Activated CD4-positive, alpha-beta T cell treated with anti-CD3 and anti-CD28 coated beads for 48 hours (primary cell): ENCODE measurements around the gene MAN1A1.

ENCODE experiments used
- DNase-seq: peaks from one replicate; pipeline ENCODE4 v3.0.0-alpha.2; 2020

The MAN1A1 gene

DNA sequence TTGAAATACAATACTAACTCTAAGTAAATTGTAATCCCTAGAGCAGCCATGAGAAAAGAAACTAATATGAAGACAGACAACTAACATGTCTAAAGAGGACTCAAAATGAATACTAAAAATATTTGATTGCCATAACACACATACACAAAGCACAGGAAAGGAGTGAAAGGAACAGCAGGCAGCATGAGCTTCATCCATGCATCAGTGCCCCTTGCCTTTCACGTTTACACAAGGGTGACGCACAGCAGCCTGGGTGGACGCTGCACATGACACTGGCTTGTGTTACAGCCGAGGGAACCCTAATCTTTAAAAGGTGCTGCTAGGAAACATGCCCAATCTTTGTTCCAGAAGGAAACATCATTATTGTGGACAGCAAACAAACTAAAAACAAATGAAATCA, 123.5 kb downstream of the MAN1A1 start:
- DNase-seq, result no peak

DNA sequence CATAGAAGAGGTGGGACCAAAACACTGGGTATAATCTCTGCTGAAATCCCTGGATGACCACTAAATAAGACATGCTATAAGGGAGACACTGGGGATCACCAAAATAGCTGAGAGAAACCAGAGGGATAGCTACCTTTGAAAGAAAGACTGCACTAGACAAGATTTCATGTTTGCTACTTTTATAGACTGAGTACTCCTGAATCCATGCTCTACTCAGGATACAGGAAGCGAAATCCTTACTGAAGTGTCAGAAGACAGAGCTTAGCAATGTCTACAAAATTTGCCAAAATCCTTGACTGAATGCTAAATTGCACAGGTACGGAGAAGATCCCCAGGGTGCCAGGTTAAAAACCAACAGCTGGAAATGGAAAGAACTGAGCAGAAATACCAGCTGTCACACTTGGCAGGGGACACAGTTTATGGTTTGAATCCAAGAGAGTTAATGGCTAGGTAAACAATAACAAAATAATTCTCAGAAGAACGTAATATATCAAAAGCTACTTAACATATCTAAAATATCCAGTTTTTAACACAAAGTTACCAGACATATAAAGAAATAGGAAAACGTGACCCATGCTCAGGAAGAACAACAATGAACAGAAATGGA, 125.4 kb downstream of the MAN1A1 start:
- DNase-seq, result no peak

DNA sequence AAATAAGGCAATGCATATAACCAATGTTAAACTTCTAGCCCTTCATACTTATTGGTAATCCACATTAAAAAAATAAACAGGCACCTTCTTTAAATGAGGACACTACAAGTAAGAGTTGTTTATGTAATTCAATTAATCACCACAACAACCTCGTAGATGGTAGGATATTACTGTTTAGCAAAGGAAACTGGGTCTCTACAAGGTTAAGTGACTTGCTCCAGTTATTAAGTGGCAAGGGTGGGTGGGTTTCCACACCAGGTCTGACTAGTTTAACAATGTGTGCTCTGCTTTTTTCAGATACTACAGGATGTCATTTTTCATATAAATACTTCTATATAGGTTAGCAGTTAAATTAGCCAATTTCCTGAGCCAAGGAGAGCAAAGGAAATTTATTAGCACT, 129.1 kb downstream of the MAN1A1 start:
- no peak for DNase-seq

DNA sequence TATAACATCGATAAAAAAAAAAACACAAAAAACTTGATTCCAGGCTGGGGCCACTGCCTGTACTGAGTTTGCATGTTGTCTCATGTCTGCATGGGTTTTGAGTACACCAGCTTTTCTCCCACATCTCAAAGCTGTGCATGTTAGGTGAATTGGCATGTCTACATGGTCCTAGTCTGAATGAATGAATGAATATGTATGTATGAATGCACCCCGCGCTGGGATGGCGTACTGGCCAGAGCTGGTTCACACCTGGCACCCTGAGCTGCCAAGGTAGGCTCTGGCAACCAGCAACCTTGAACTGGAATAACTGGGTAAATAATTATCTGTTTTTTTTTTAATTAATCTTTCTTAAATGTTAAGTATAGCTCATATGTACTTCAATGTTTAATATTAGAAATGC, 131.0 kb downstream of the MAN1A1 start:
- DNase-seq, result no peak

DNA sequence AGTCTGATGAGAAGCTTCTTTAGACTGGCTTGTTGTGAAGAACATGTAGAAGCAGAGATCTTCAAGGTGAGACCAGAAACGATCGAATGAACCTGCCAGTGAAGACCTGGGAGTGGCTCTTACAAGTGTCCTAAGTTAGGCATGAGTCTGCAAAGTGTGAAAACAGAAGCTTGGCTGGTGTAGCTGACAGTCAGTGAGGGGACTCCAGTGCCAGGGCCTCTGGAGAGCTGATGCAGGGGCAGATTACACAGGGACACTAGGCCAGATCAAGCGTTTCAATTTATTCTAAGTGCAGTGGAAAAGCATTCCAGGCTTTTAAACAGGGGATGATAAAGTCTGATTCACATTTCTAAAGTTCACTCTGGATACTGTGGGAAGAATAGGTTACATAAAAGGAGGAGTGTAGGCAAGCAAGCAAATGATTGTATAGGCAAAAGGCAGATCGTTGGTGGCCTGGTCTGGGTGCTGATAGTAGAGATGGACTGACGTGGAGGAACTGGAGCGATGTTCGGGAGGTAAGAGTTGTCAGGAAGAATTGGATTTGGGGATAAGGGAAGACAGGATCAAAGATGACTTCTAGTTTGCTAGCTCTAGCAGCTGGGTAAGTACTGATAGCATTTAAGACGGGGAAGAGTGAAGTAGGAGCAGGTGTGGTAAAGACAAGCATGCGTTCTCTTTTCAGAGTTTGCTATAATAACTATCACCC, 133.5 kb downstream of the MAN1A1 start:
- no peak for DNase-seq

DNA sequence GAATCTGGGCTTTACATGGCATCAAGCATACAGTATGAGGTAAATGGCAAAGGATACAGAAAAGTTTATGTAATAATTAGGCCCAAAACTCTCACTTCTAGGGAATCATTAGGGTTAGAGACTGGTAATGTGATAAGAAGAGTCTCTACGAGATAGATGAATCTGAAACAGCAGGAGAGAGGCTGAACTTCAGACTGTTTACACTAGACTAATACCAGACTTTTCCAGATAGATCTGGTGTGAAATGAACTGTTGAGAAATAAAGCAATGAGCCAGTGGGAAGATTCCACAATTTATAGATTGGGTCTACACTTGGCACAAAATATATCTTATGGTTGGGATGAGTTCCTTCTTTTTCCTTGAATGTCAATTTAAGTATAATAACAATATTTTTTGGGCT, 134.3 kb downstream of the MAN1A1 start:
- DNase-seq, result no peak

DNA sequence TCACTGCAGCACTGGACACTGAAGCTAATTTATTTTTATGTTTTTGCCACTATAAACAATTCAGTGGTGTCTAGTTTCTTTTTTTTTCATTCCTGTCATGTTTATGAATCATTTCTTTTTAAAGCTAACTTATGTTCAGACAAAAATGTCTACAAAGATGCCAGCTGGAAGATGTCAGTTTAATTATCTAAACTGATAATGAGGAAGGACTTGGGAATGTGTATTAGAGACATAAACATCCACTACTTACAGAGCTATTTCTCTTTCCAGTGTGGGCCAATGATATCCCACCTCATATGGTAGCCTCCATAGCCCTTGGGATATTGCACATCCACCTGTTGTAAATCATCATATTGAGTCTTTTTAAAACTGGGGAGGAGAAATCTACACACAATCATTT, 139.0 kb downstream of the MAN1A1 start:
- DNase-seq, result no peak

DNA sequence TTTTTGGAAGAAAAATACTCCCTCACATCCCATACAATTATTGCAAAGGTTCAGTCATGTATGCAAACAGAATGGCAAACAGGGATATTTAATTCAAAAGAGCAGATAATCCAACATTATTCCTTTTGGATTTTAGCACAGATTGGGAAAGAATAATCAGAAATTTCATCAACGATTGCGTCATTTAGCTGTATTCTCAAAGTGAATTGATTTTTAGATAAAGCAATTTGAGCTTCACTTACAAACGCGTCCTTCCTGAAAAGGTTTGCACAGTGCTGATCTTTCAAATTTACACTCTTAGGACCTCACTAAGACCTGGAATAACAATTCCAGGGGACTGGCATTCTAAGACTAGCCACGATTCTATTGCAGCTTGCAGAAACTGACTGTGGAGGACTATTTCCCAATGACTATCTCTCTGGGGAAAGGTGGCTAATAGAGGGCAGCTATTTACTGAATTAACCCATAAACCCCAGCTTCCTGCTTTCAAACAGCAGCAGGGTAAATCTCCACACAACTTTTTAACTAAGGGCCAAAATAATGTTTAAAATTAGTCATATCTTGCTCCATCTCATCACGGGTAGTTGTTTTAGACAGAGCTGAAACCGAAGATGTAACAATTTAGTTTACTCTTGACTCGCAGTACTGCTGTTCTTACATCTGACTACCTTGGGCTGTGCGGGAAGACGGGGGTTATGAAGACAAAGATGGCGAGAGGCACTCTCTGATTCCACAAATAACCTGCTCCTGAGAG, 139.9 kb downstream of the MAN1A1 start:
- DNase-seq, result no peak

DNA sequence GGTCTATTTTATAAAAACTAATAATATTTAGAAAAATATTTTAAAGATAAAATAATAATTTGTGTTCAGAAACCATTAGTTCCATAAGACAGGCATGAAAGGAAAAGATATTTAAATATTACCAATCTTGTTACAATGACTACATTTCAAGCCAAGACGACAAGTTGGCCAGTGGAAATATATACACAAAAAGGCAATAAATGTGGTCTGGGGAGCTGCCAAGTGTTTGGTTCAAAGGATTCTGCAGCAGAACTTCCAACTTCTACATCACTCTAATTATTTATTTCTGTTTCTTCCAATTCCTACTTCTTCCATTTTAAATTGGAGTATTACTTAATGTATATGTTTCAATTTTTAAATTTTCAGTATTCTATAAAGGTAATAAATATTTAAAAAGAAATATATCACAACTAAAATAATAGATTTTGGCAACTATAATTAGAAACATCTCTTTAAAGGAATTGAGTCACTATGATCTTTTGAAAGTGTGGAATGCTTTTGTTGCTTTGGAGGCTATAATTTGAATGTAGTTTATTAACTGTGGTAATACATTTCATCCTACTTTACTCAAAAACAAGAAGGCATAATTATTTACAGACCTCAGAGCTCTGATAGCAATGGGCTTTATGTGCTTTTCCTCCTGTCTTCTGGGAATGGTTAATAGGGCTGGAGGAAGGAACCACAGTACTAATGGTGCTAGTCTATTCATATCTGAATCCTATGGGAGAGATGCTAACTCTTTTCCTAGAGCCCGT, 141.4 kb downstream of the MAN1A1 start:
- DNase-seq, result no peak

DNA sequence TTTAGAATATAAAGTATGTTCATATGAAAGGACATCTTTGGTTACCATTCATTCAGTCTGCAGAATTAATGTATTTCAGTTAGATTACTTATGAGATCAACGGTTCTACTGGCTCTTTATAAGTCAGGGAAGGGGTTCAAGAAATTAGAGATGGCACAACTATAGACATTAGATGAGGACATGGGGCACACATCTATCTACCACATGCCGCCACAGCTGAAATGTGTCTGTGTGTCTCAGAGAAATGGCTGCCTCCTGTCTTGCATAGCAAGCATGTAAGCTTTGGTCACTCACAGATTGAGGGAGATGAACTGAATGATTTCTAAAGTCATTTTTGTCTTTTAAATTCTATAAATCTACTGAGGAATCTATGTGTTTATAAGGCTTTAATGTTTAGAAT, 142.2 kb downstream of the MAN1A1 start:
- DNase-seq, result no peak

DNA sequence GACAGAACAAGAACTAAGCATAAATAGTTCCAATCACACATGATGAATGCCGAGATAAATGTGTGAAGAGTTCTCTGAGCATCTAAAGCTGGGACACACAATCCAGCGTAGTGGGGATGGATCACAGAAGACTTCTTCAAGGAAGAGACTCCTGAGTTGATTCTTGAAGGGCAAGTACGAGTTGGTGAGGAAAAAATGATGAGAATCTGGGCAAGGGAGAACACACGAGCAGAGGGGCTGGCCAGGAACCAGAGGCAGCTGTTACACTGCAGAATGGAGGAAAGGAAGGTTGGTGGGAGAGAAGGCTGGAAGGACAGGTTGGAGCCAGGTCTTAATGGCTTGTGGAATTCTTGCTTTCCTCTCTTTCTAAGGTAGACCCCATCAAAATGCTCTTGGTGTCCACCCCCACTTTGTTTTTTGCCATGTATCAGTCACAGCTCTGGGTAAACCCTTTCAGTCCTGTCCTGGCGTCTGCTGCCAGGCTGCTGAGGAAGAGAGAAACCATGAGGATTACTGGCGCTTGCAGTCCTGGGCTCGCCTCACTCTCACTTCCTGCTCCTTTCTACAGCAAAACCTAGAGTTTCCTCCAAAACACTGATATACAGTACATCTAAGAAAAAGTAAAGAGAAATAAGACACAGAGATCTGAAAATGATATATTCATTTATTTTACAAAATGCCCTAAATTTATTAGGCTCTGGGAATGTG, 143.5 kb downstream of the MAN1A1 start:
- no peak for DNase-seq

DNA sequence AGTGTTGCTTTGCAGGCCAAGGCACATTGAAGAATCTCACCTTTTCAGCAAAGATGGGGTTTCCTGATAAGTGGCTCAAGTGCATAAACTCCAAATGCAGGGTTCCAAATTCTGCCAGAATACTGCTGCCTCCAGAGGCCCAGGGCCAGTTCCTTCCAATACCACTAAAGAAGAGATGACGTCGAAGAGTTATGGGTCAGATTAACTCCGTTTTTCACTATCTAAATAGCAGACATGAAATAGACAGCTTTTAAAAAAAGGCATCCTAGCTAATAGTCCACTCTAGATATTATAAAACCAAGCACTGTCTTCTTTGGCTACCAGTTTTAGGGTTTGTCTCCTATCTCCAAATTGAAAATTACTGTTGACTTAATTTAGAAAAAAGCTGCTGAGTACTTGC, 144.8 kb downstream of the MAN1A1 start:
- DNase-seq, result no peak

DNA sequence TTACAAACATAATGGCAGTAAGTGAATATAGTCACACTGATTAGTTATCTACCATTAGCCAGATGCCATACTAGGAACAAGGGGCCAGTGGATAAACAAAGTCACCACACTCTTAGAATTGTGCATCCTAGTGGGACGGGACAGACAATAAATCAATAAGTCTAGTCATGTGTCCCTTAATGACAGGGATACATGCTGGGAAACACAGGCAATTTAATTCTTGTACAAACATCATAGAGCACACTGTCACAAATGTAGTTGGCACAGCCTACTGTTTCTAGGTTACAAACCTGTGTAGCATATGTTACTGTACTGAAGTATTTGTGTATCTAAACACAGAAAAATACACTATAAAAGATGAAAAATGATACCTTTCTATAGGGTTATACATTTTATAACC, 148.1 kb downstream of the MAN1A1 start:
- DNase-seq, result no peak

DNA sequence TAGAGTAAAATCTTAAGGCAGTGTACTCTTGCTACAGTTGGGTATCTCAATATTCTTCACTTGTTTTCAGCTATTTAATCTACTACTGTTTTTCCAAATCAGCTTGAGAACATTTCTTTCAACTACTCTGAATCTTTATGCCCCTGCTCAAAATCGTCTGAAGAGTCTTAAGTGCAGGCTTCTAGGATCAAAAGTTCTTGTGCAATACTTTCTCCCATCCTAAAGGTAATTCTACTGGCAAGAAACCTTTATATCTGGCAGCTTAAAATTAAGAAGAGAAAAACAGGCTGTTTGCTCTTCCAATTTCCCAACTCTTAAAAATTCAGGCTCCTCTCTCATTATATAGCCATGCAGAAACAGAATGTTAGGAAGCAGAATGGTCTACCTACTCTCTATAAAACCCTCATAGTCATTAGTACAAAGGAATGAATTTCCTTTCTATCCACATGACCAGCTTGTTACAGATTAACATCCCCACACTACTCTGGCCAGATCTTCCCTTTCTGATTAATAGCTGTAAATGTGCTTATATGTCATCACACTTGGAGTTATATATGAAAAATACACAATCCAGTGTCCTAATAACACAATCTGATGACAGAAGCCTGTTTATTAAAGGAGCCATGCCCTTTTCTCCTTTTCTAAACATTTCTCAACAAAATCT, 148.9 kb downstream of the MAN1A1 start:
- DNase-seq, result no peak

DNA sequence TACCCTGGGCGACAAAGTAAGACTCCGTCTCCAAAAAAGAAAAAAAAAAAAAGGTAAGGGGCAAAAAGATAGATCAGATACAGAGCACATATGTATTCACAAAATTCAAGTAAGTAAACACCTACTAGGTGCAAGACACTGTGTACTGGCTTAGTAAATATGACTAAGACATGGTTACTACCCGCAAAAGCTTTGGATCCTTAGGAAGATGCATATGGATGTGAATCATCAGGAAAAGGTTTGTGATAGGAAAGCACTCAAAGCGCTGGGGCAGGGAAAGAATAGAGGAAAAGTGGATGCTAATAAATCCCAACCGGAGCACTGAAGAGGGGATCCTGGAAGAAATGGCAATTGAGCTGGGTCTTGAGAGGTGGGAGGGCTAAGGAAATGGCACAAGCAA, 152.3 kb downstream of the MAN1A1 start:
- no peak for DNase-seq

DNA sequence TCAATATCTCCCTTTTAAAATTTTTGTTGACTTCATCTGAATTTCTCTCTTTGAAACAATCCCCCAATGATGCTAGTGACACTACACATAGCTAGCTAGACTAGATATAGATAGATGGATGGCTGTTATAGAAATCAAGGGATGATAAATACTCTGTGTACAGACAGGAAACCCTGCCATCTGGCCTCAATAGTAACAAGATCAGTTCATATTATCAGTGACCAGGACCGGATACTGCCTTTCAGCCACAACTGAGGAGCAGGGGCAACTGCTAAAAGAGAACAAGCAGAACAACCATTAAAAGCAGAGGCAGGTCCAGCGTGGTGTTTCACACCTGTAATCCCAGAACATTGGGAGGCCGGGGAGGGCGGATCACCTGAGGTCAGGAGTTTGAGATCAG, 152.8 kb downstream of the MAN1A1 start:
- DNase-seq, result no peak

DNA sequence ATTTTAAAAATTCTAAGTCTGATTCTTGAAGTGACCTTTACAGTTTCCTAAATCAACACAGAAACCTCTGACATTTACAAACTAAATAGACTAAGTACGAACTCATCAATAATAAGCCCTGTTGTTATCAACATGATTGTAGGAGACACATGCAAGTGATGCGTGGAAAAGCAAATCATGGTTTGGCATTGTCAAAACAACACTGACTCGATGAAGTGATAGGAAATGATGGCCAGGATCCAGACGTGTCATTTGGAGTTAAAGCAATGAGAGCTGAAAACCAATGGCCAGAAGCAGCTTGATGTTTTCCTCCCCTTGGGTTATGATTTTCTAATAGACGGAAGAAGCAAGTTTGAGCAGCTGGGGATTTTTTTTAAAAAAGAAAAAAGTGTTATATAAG, 153.7 kb downstream of the MAN1A1 start:
- no peak for DNase-seq

DNA sequence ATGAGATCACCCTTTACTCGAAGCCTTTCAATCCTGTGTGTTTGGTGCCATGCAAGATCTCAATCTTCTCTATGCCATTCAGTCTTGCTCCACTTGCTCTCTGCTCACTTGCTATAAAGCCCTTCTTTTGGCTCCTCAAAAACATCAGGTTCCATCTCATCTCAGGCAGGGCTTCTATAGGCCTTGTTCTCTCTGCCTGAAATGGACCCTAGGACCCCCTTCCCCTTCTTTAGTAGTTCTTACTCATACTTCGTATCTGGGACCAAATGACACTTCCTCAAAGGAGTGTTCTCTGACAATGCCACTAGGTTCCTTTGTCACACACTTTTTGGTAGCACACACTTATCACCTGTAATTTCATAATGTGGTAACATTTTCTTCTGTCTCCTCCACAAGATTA, 154.4 kb downstream of the MAN1A1 start:
- DNase-seq, result no peak

DNA sequence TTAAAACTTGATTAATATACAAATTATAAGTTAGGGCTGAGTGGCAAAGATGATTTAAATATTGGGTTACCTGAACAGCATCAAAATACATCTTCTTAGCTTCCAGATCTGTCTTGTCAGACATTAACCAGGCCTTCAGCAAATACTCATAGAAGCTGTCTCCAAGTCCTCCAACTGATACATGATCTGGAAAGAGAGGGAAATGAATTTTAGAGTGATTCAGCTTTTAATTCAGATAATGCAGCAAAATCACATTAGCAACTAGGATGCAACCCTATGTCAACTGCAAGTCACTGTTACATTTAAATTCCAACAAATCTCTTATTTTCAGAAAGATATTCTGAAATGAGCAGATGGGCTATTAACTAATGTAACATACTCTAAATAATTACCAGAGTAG, 155.9 kb downstream of the MAN1A1 start:
- DNase-seq, result no peak

DNA sequence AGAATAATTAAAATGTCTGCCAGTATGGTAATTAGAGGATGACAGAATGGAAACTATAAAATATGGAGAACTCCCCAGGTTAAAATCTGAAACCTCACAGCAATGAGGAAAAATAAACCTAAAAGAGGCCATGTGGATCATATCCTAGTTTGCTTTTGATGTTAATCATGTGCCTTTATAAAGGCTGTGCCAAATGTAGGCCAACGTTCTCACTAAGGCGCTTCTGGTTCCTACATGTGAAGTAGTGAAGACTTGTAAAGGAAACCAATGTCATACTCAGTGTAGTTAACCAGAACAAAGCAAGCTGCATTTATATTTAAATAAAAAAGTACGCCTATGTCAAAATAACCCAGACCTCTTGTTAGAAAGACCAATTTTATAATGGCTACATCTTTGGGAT, 157.4 kb downstream of the MAN1A1 start:
- DNase-seq, result no peak

DNA sequence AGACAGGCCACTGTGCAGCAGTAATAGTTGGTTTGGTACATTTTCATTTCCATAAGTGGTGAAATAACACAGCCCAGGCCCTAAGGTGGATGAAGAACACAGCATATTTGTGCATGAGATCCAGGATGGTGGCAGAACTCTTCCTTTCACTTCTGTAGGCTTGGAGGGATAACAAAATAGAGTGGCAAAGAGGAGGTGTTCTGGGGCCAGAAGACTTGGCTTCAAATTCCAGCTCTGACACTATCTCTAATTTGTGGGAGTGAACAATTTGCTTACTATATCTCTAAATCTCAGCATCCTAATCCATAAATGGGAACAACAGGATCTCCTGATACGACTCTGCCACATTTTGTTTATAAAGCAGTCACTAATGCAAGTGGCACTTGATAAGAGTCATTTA, 159.4 kb downstream of the MAN1A1 start:
- DNase-seq, result no peak

DNA sequence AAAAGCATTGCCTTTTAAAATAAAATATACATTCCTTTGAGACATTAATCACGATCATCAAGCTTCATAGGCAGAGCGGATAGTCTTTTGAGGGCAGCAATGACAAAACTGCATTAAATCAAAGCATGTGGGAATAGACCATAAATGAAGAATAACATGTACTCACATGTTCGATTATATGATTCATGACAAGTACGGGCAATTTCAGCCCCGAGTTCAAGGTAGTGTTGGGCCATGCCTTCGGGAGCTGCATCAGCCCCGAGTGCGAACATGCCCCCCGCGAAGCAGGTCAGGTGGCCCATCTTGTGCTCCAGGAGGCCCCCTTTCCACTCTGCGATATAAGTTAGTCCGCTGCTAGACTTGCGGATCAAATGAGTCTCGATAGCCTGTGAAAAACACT, 160.1 kb downstream of the MAN1A1 start:
- no peak for DNase-seq
